Activated CD4-positive, CD25-positive, alpha-beta regulatory T cell treated with anti-CD3 and anti-CD28 coated beads, Interleukin-2, amount 50 U/mL, for 72 hours (primary cell): ENCODE data around the gene ARHGAP8.
"Not testable (repeated sequence)": the region's sequence is repeated elsewhere in the genome, so short reads cannot be mapped to it uniquely, and the experiment has no call there.

Experiments used
- DNase-seq: peaks from one replicate; pipeline ENCODE4 v3.0.0; 2021

Gene ARHGAP8

GRCh38 chr22:44891791-44892190, 139.4 kb downstream of the ARHGAP8 start:
- no peak for DNase-seq

- peak; percentile 4 for DNase-seq
Observed at GRCh38 chr22:44892243-44892642, 139.9 kb downstream of the ARHGAP8 start.

- DNase-seq = peak; percentile 6
Observed at GRCh38 chr22:44892803-44893730, 140.7 kb downstream of the ARHGAP8 start.

GRCh38 chr22:44893731-44894080, 141.3 kb downstream of the ARHGAP8 start:
- peak; percentile 4 for DNase-seq

- DNase-seq = peak; percentile 13
Observed at GRCh38 chr22:44894321-44894720, 141.9 kb downstream of the ARHGAP8 start.

- peak; percentile 19 for DNase-seq
Observed at GRCh38 chr22:44894782-44895181, 142.4 kb downstream of the ARHGAP8 start.

- DNase-seq = peak; percentile 13
Observed at GRCh38 chr22:44895296-44896055, 143.1 kb downstream of the ARHGAP8 start.

GRCh38 chr22:44898236-44898635, 145.9 kb downstream of the ARHGAP8 start:
- DNase-seq = no peak

- DNase-seq = no peak
Observed at GRCh38 chr22:44901301-44901700, 148.9 kb downstream of the ARHGAP8 start.

- DNase-seq = not testable (repeated sequence)
Observed at GRCh38 chr22:44903164-44903563, 150.8 kb downstream of the ARHGAP8 start.

- not testable (repeated sequence) for DNase-seq
Observed at GRCh38 chr22:44904492-44905152, 152.2 kb downstream of the ARHGAP8 start.

- no peak for DNase-seq
Observed at GRCh38 chr22:44906248-44906936, 154.0 kb downstream of the ARHGAP8 start.

- DNase-seq = no peak
Observed at GRCh38 chr22:44906999-44907644, 154.7 kb downstream of the ARHGAP8 start.

GRCh38 chr22:44907765-44908737, 155.7 kb downstream of the ARHGAP8 start:
- DNase-seq = no peak

GRCh38 chr22:44909241-44909640, 156.9 kb downstream of the ARHGAP8 start:
- DNase-seq = no peak
